HG03571 (cell line): ENCODE data around the gene TMEM38A.
A peak's percentile ranks its signal among the peaks of the same experiment; 100 is the strongest.
"Not testable (repeated sequence)": the region's sequence is repeated elsewhere in the genome, so short reads cannot be mapped to it uniquely, and the experiment has no call there.

Source experiments
- ATAC-seq: cut with Tn5 transposase; IDR thresholded peaks from one replicate; pipeline ENCODE4 v1.9.1; 2021; ENCODE audit not compliant: unreplicated experiment

TMEM38A gene

DNA sequence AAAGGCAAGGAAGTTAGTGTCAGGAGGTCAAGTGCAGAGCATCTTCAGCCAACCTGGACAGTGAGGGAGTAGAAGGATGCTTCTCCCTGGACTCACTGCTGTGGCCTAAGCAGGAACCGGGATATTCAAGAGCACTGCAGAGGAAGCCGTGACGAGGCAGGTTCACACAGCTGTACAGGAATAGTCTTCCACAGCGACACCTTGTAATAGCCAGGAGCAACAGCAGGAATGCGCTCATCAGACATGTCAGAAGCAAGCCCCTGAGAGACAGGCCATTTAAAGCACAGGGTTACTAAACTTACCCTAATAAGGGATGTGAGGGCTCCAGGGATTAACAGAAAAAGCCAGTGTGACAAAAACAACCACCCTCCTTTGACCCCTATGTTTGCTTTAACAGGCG, 29.5 kb upstream of the TMEM38A start:
- ATAC-seq: no peak

- ATAC-seq: no peak
Observed at GRCh38 chr19:16637535-16637934, 23.4 kb upstream of the TMEM38A start.

GRCh38 chr19:16638666-16639065, 22.3 kb upstream of the TMEM38A start:
- no peak for ATAC-seq

DNA sequence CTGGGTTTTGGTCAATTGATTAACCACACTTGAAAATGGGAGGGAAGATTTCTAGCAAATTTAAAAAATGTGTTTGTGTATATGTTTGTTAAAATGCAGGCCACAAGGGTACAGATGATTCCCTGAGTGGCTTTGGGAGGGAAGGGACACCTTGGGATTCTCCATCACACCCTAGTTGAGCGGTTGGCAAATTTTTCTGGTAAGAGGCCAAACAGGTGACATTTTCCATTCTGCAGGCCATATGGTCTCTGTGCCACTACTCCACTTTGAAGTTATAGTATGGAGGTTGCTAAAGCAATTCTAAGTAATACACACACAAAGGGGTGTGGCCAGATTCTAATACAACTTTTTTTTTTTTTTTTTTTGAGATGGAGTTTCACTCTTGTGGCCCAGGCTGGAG, 20.0 kb upstream of the TMEM38A start:
- ATAC-seq: no peak

DNA sequence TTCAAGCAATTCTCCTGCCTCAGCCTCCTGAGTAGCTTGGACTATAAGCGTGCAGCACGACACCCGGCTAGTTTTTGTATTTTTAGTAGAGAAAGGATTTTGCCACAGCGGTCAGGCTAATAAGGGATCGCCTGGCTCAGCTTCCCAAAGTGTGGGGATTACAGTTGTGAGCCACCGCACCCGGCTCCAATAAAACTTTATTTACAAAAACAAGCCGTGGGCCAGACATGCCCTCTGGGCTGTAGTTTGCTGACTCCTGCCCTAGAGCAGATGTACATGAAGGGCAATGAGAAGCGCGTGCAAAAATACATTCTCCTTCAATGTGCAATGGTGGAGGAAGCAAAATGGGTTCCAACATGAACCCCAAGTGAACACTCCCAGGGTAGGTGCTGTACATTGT, 19.2 kb upstream of the TMEM38A start:
- ATAC-seq: no peak

GRCh38 chr19:16645140-16645539, 15.8 kb upstream of the TMEM38A start:
- no peak for ATAC-seq

GRCh38 chr19:16649734-16650133, 11.2 kb upstream of the TMEM38A start:
- no peak for ATAC-seq

DNA sequence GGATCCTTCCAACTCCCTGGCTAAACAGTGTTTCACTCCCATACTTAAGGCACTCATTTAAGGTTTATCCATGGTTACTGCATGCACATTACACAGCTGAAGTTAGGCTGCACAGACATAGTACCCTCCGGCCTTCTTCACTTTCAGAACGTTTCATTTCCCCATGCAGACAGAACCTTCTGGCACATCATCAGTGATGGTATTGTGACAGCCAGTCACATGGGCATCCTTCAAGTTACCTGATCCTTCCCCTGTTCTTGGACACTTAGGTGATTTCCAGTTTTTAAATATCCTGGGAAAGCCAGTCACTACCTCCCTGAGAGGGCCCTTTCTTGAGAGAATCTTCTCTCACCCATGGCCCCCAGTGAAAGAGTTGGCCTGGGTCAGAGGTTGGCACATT, 10.1 kb upstream of the TMEM38A start:
- ATAC-seq: no peak

GRCh38 chr19:16651421-16652188, 9.3 kb upstream of the TMEM38A start:
- ATAC-seq: not testable (repeated sequence)

DNA sequence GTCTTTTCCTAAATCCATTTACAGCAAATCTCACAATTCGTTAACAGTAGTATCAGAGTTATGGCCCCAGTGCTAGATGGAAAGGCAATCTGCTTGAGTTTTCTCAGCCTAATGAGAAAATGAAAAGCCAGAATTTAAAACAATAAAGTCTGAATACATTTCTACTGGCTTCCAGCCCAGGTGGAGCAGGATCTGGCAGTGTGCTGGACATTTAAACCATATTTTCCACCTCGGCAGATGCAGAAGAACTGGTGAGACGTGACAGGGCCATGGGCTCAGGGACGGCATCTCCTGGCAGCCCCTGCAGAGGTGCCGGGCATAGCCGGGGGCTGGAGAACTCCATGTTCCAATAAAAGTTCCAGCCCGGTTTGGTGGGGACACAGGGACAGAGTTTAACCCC, 8.1 kb upstream of the TMEM38A start:
- ATAC-seq: no peak

DNA sequence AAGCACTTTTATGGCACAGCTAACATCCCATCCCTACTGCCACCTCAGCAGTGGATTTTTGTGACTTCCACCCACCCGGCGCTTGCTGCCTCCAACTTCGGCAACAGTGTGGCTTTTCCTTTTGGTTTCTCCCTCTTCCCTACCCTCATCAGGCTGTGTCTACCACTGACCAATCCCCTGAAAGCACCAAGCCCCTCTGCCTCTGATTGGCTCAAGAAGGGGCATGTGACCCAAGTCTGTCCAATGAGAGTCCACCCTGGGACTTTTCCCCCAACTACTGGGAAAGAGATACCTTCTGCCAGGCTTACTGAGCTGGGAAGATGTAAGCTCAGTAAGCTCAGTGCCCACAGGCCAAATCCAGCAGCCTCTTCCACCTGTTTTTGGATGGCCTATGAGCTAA, 6.8 kb upstream of the TMEM38A start:
- no peak for ATAC-seq

DNA sequence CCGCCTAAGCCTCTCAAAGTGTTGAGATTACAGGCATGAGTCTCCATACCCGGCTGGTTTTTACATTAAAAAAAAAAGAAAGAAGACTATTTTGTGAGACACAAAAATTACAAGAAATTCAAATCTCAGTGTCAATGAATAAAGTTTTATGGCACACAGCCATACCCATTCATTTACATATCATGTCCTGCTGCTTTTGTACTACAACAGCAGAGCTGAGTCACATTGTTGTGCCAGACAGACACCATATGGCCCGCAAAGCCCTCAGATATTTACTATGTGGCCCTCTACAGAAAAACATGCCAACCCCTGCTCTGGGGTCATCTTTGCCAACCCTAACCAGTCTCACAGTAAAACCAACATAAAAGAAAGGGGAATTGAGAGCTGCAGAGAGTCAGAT, 6.3 kb upstream of the TMEM38A start:
- ATAC-seq: no peak

DNA sequence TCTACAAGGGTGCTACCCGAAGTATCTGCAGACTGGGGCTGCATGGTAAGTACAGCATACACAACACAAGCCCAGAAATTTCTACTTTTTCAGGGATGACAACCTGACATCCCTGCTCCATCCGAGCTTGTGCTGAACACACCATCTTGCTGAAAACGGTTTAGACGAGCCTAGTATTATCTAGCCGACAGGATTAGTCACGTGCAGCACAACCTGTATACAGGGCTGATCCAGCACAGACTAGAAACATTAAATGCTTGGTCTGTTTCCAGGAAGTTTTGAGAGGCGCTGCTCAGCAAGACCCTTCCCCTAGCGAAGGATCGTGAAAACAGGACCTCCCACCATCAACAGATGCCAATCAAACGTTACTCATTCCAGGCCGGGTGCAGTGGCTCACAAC, 5.2 kb upstream of the TMEM38A start:
- no peak for ATAC-seq

DNA sequence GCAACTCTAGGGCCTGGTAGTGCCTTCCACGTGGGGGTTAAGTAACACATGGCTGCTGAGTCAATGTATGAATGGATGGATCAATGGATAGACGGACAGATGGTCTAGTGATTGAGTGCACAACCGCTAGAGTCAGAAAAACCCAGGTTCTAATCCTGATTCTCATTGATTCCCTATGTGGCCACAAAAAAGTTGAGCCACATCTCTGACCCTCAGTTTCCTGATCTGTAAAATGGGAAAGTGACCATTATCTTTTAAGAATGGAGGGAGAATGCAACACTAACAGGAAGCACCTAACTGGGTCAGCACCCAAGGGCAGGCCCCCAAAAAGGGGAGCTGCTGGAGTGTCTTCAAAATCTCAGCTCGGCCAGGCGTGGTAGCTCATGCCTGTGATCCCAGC, 3.6 kb upstream of the TMEM38A start:
- ATAC-seq: no peak

DNA sequence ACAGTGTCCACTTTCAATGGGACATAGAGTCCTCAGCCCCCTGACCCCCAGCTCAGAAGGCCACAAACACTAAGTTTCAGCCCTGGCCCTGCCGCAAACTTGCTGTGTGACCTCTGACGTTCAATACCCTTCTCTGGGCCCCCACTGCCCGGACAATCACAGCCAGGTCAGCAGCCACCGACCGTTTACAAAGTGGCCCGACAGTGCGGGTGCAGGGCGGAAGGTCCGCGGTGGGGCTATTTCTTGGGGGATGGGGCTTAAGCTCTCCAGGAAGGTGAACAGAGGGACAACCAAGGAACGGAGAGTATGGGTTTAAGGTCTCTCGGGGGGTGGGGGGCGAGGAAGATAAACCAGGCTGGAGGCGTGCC, 1.5 kb upstream of the TMEM38A start:
- ATAC-seq: no peak

DNA sequence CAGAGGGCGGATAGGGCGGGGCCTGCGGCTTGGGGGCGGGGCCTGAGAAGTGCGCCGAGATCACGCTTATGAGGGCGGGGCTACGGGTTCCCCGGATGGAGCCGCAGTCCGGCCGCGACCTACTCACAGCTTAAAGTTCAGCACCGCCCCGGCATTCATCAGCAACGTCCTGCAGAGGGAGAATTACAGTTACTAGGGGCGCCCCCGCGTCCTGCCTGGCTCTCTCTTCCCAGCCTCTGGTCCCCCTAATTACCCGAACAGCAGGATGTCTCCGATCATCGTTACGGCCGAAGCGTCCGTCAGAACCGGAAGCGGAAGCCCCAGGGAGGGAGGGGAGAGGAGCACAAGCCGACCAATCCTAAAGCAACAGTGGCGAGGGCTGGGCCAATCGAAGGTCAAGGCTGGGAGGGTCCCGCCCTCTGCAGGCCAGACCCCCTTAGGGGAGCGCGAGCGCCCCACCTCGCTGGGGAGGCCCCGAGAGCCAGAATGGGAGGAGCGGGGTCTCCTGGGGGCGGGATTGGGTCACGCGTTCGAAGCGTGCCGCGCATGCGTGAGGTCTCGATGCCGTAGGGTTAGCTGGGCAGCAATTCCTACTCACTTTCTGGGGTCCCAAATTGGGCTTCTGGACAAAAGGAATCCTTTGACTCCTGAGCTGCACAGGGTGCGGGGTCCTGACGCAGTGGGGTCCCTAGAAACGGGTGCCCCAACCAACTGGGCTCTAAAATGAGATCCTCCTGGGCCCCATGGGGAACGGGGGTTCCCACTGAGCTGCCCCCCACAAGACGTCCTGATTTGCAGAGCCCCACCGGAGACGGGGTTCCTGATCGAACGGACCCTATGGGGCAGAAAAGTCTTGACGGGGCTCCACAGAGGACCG, 869 bp upstream of the TMEM38A start, which contains the start of gene SMIM7:
Gene SMIM7 (minus strand): TSS at position 313 of the 877 bp plus-strand sequence. CDS start 34 bp downstream, at position 279.
- ATAC-seq: peak; percentile 84

DNA sequence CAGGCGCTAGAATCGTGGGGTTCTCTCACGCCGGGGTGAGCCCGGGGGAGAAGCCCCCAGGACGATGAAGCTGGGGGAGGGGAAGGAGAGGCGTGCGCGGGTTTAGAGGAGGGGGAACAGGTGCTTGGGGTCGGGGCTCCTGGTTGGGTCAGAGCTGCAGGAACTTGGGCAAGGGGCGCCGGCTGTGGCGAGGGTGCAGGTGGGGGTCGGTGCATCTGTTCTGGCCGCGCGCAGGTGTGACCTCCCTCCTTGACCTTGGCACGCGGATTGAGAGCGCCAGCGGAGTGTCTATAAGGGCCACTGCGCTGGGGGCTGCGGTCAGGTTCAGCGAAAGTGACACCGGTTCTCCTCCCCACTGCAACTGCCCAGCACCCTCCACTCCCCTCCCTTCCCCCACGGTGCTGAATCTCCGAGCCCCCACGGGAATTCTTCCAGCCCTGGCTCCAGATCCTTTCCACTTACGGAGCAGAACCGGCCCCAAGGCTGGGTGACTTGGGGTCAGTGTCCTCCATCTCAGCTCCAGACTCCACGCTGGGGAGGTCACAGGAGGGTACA, 618 bp downstream of the TMEM38A start:
- no peak for ATAC-seq

DNA sequence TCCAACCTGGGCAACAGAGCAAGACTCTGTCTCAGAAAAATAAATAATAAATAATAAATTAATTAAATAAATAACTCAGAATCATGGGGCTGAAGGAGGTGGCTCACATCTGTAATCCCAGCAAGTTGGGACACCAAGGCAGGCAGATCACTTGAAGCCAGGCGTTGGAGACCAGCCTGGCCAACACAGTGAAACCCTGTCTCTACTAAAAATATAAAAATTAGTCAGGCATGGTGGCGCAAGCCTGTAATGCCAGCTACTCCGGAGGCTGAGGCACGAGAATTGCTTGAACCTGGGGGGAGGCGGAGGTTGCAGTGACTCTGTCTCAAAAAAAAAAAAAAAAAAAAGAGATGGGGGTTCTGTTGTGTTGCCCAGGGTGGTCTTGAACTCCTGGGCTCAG, 7.2 kb downstream of the TMEM38A start:
- no peak for ATAC-seq

DNA sequence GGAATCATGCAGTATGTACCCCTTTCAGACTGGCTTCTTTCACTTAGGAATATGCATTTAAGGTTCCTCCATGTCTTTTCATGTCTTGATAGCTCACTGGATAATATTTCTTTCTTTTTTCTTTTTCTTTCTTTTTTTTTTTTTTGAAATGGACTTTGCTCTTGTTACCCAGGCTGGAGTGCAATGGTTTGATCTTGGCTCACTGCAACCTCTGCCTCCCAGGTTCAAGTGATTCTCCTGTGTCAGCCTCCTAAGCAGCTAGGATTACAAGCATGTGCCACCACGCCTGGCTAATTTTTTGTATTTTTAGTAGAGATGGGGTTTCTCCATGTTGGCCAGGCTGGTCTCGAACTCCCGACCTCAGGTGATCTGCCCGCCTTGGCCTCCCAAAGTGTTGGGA, 7.8 kb downstream of the TMEM38A start:
- not testable (repeated sequence) for ATAC-seq

- ATAC-seq: no peak
Observed at GRCh38 chr19:16670291-16670690, 9.4 kb downstream of the TMEM38A start.

DNA sequence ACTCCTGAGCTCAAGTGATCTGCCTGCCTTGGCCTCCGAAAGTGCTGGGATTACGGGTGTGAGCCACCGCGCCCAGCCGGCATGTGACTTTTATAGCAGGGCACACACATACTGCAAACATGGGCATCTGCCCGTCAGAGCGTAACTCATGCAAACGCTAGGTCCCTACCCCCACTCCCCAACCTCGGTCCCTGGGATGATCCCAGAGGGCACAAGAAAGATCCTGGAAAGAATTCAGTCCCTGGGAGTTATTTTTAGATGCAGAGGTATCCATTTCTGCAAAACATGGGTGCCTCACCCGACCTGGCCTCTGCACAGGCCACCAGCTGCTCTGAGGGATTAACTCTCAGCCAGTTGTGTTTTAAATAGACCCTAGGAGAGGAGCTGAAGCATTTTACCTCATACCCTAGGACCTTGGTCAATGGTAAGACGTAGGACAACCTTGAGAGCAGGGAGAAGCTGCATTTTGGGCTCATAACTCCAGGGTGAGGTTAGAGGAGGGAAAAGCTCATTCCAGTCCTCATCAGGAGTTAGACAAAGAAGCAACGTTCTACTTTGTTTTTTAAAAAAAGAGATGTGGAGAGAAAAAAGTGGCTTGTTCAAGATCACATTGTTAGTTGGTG, 10.8 kb downstream of the TMEM38A start:
- no peak for ATAC-seq
